PC-3 (cell line): ENCODE results near the gene PGF.

Source experiments
- CTCF ChIP-seq: fragments of 300-600 bp; sonication (generic); conservative IDR thresholded peaks from 2 replicates; pipeline ENCODE4 v1.5.1; 2017; ENCODE audit warnings: antibody characterized with exemption, low read depth, mild to moderate bottlenecking, low read length
- EZH2phosphoT487 ChIP-seq: fragments of 300-600 bp; sonication (generic); IDR thresholded peaks from 2 replicates; pipeline ENCODE4 v1.6.1; 2018; ENCODE audit warnings: mild to moderate bottlenecking, antibody characterized with exemption, low read length, borderline replicate concordance

DNA sequence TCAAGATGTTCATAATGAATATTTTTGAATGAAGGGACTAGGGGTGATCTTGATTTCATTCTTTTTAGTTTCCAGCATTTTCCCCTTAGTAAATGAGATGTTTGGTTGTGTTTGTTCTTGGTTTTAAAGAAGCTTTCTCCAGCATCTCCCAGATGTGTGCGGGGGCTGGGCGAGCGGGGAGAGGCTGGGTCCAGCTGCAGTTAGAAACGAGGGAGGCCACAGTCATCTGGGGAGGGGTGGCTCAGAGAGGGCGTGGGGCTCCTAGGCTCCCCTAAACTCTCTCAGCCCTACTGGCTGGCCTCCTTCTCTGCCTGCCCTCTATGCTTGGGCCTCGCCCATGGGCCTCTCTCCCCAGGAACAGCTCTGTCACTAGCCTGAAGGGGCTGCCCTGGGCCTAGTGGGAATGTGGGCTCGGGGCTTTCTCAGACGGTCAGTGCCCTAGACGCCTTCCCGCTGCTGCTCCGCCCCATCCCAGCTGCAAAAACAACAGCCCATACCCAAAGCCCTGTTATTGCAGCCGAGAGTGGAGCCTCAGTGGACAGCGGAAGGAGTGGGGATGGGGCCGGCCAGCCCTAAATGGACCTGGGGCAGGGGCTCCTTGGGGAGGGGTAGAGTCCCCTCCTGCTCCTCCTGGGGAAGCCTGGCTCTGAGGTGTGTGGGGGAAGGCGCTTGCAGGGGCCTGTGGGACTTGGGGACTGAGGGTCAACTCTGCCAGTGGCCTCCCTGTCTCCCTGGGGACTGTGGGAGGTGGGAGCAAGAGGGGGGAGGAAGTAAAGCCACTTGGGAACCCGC lies 29.0 kb upstream of the PGF start:
- no peak for TF ChIP-seq CTCF
- no peak for TF ChIP-seq EZH2phosphoT487
